ENCODE results near the gene F2RL2.

F2RL2 gene

GRCh38 chr5:76649140-76649539 is 25.9 kb upstream of the F2RL2 start:
- H3K9me3 Mint-ChIP-seq, result peaks cover 14% of the 10 kb centered on the region
- no peaks in the 10 kb centered on the region for H3K27me3 Mint-ChIP-seq
- DNase-seq (ENCODE audit: low spot score in 2 of 2) (no peak), ATAC-seq (replicated peaks; ENCODE audit: extremely low read depth, poor library complexity, severe bottlenecking) (no peak)
- peaks cover 52% of the 10 kb centered on the region for H3K36me3 Mint-ChIP-seq (ENCODE audit: insufficient read depth)
- H3K27ac Mint-ChIP-seq (ENCODE audit: low read depth), result peak overlapping the region; percentile 10
- no peaks in the 10 kb centered on the region for H3K4me1 Mint-ChIP-seq
- H3K4me3 Mint-ChIP-seq, result no peak overlapping the region

DNA sequence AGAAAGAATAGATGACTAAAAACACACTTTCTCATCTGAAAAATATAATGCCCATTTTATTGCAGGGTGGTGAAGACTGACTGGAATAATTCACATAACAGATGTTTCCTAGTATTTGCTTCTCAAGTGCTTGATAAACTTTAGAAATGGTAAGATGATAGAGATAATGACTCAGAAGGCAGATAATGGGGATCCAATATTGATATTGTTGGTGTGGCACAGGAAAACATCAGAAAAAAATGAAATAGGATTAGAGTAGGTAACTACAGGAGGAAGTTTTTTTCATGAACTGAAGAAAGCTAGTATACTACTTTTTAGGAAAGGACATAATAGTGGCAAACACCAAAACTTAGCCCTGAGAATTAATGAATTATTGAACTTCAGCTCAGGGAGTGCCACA is 20.2 kb upstream of the F2RL2 start:
- no peak overlapping the region for H3K4me3 Mint-ChIP-seq
- DNase-seq (ENCODE audit: low spot score in 2 of 2) (no peak), ATAC-seq (replicated peaks; ENCODE audit: extremely low read depth, poor library complexity, severe bottlenecking) (no peak)
- H3K27me3 Mint-ChIP-seq, result no peaks in the 10 kb centered on the region
- no peak overlapping the region for H3K27ac Mint-ChIP-seq (ENCODE audit: low read depth)
- H3K4me1 Mint-ChIP-seq, result peaks cover 14% of the 10 kb centered on the region
- H3K36me3 Mint-ChIP-seq (ENCODE audit: insufficient read depth), result peaks cover 58% of the 10 kb centered on the region
- H3K9me3 Mint-ChIP-seq, result peaks cover under 1% of the 10 kb centered on the region

DNA sequence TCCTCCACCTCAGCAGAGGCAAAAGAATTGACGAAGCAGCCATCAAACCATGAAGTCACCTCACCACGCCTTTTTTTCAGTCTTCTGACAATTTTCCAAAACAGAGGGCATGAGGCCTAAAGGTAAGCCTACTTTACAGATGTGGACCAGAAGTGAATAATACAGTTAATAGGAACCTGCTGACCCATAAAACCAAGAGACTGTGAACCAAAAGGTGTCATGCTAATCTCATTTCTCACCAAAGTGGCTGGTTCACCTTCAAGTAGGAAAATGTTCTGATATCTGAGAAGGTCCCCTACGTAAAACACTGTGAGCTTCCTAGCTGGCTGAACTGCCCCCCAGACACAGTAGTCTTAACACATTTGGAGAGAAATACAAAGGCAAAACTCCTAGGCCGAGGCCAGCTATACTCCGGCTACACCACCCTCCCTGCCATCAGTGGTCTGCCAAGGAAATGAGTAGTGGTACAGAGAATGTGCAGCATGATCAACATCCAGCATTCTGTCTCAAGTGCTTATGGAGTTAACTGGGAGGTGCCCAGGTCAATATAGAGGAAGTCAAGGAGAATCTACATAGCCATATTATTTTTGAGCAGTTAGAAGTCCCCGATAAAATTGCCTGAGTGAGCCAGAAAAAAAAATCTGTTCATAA is 19.3 kb upstream of the F2RL2 start:
- Mint-ChIP-seq H3K9me3 (no peaks in the 10 kb centered on the region), H3K27me3 (no peaks in the 10 kb centered on the region), H3K4me3 (no peak overlapping the region), H3K4me1 (peaks cover 15% of the 10 kb centered on the region), H3K36me3 (ENCODE audit: insufficient read depth) (peaks cover 56% of the 10 kb centered on the region), H3K27ac (ENCODE audit: low read depth) (no peak overlapping the region)
- ATAC-seq (replicated peaks; ENCODE audit: extremely low read depth, poor library complexity, severe bottlenecking) (no peak), DNase-seq (ENCODE audit: low spot score in 2 of 2) (no peak)

GRCh38 chr5:76641514-76642120 is 18.4 kb upstream of the F2RL2 start:
- Mint-ChIP-seq H3K4me1 (peaks cover 22% of the 10 kb centered on the region), H3K36me3 (ENCODE audit: insufficient read depth) (peaks cover 60% of the 10 kb centered on the region), H3K9me3 (no peaks in the 10 kb centered on the region), H3K27ac (ENCODE audit: low read depth) (no peak overlapping the region), H3K27me3 (no peaks in the 10 kb centered on the region), H3K4me3 (no peak overlapping the region)
- ATAC-seq (replicated peaks; ENCODE audit: extremely low read depth, poor library complexity, severe bottlenecking) (peak; percentile 68), DNase-seq (ENCODE audit: low spot score in 2 of 2) (peak; percentile 32 to 49)

GRCh38 chr5:76638479-76638878 is 15.3 kb upstream of the F2RL2 start:
- H3K4me3 Mint-ChIP-seq, result no peak overlapping the region
- no peaks in the 10 kb centered on the region for H3K27me3 Mint-ChIP-seq
- H3K36me3 Mint-ChIP-seq (ENCODE audit: insufficient read depth), result peaks cover 58% of the 10 kb centered on the region
- H3K4me1 Mint-ChIP-seq, result peaks cover 27% of the 10 kb centered on the region
- no peak for DNase-seq (ENCODE audit: low spot score in 2 of 2)
- no peak for ATAC-seq (replicated peaks; ENCODE audit: extremely low read depth, poor library complexity, severe bottlenecking)
- H3K27ac Mint-ChIP-seq (ENCODE audit: low read depth), result peak overlapping the region; percentile 42
- H3K9me3 Mint-ChIP-seq, result no peaks in the 10 kb centered on the region

GRCh38 chr5:76637490-76637889 is 14.3 kb upstream of the F2RL2 start:
- ATAC-seq (replicated peaks; ENCODE audit: extremely low read depth, poor library complexity, severe bottlenecking), result no peak
- Mint-ChIP-seq H3K9me3 (no peaks in the 10 kb centered on the region), H3K4me3 (no peak overlapping the region), H3K27ac (ENCODE audit: low read depth) (no peak overlapping the region), H3K36me3 (ENCODE audit: insufficient read depth) (peaks cover 56% of the 10 kb centered on the region), H3K4me1 (peaks cover 26% of the 10 kb centered on the region), H3K27me3 (no peaks in the 10 kb centered on the region)
- DNase-seq (ENCODE audit: low spot score in 2 of 2), result no peak

- Mint-ChIP-seq H3K4me3 (no peak overlapping the region), H3K36me3 (ENCODE audit: insufficient read depth) (peaks cover 49% of the 10 kb centered on the region), H3K9me3 (no peaks in the 10 kb centered on the region), H3K27me3 (no peaks in the 10 kb centered on the region), H3K4me1 (peaks cover 25% of the 10 kb centered on the region), H3K27ac (ENCODE audit: low read depth) (peak overlapping the region; percentile 62)
- no peak for DNase-seq (ENCODE audit: low spot score in 2 of 2)
- no peak for ATAC-seq (replicated peaks; ENCODE audit: extremely low read depth, poor library complexity, severe bottlenecking)
These were observed 11.5 kb upstream of the F2RL2 start for GRCh38 chr5:76634661-76635060.

GRCh38 chr5:76626738-76627137 is 3.5 kb upstream of the F2RL2 start:
- Mint-ChIP-seq H3K27ac (ENCODE audit: low read depth) (peak overlapping the region; percentile 79), H3K36me3 (ENCODE audit: insufficient read depth) (peaks cover 45% of the 10 kb centered on the region)

GRCh38 chr5:76625087-76625815 is 2.0 kb upstream of the F2RL2 start:
- H3K36me3 Mint-ChIP-seq (ENCODE audit: insufficient read depth), result peaks cover 42% of the 10 kb centered on the region
- DNase-seq (ENCODE audit: low spot score in 2 of 2) (no peak), ATAC-seq (replicated peaks; ENCODE audit: extremely low read depth, poor library complexity, severe bottlenecking) (no peak)
- peak overlapping the region; percentile 24 for H3K27ac Mint-ChIP-seq (ENCODE audit: low read depth)
- peaks cover 42% of the 10 kb centered on the region for H3K4me1 Mint-ChIP-seq
- H3K4me3 Mint-ChIP-seq, result peak overlapping the region; percentile 0
- no peaks in the 10 kb centered on the region for H3K27me3 Mint-ChIP-seq
- no peaks in the 10 kb centered on the region for H3K9me3 Mint-ChIP-seq

More at GRCh38 chr5:76626738-76627137, 3.5 kb upstream of the F2RL2 start:
- Mint-ChIP-seq H3K27me3 (no peaks in the 10 kb centered on the region), H3K4me3 (peak overlapping the region; percentile 9), H3K4me1 (peaks cover 38% of the 10 kb centered on the region), H3K9me3 (no peaks in the 10 kb centered on the region)
- DNase-seq (ENCODE audit: low spot score in 2 of 2) (peak in 1 of 2 donors; percentile 10), ATAC-seq (replicated peaks; ENCODE audit: extremely low read depth, poor library complexity, severe bottlenecking) (peak; percentile 91)

DNA sequence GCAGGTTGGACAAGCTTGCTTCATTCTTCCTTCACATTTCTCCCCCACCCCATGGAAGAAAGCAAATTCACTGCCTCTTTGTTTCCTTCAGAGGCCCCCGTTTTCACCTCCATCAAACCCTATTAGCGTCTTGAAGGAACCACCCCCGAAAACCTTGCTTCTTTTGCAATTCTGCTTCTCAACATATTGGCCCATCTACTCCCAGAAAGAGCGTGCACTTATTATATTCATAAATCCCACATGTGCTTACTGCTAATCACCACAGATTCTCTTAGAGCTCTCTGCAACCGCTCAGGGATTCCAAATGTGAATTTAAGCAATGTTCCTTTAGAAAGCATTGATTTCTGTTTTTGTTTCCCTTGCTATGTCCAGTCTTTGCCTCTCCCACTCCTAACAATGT is 1.1 kb downstream of the F2RL2 start:
- Mint-ChIP-seq H3K4me1 (peaks cover 41% of the 10 kb centered on the region), H3K27me3 (no peaks in the 10 kb centered on the region), H3K36me3 (ENCODE audit: insufficient read depth) (peaks cover 39% of the 10 kb centered on the region), H3K4me3 (no peak overlapping the region), H3K27ac (ENCODE audit: low read depth) (peak overlapping the region; percentile 58), H3K9me3 (no peaks in the 10 kb centered on the region)
- DNase-seq (ENCODE audit: low spot score in 2 of 2) (no peak), ATAC-seq (replicated peaks; ENCODE audit: extremely low read depth, poor library complexity, severe bottlenecking) (no peak)

GRCh38 chr5:76620166-76620565 is 3.0 kb downstream of the F2RL2 start:
- H3K27ac Mint-ChIP-seq (ENCODE audit: low read depth), result peak overlapping the region; percentile 3
- H3K27me3 Mint-ChIP-seq, result no peaks in the 10 kb centered on the region
- H3K4me1 Mint-ChIP-seq, result peaks cover 23% of the 10 kb centered on the region
- DNase-seq (ENCODE audit: low spot score in 2 of 2) (no peak), ATAC-seq (replicated peaks; ENCODE audit: extremely low read depth, poor library complexity, severe bottlenecking) (no peak)
- no peak overlapping the region for H3K4me3 Mint-ChIP-seq
- H3K36me3 Mint-ChIP-seq (ENCODE audit: insufficient read depth), result peaks cover 35% of the 10 kb centered on the region
- no peaks in the 10 kb centered on the region for H3K9me3 Mint-ChIP-seq

DNA sequence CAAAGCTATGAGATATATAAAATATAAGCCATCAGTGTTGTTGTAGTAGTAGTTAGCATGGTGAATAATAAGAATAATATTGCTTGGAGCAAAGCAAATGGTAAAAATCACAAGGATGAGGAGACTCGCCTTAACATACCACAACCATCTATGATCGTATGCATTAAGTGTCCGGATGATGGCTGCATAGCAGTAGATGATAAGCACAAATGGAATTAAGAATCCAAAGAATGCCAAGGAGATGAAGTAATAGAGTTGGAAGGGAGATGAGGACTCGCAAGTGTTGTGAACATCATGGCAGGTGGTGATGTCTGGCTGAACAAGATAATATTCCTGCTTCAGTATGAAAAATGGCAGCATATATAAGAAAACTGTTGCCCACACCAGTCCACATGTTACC is 5.5 kb downstream of the F2RL2 start:
- Mint-ChIP-seq H3K9me3 (no peaks in the 10 kb centered on the region), H3K4me3 (no peak overlapping the region), H3K27me3 (no peaks in the 10 kb centered on the region), H3K27ac (ENCODE audit: low read depth) (no peak overlapping the region), H3K36me3 (ENCODE audit: insufficient read depth) (peaks cover 24% of the 10 kb centered on the region), H3K4me1 (peaks cover 21% of the 10 kb centered on the region)
- ATAC-seq (replicated peaks; ENCODE audit: extremely low read depth, poor library complexity, severe bottlenecking) (no peak), DNase-seq (ENCODE audit: low spot score in 2 of 2) (no peak)

GRCh38 chr5:76617229-76617628 is 6.0 kb downstream of the F2RL2 start:
- Mint-ChIP-seq H3K4me3 (no peak overlapping the region), H3K36me3 (ENCODE audit: insufficient read depth) (peaks cover 26% of the 10 kb centered on the region), H3K27ac (ENCODE audit: low read depth) (no peak overlapping the region), H3K4me1 (peaks cover 20% of the 10 kb centered on the region), H3K9me3 (no peaks in the 10 kb centered on the region), H3K27me3 (no peaks in the 10 kb centered on the region)
- DNase-seq (ENCODE audit: low spot score in 2 of 2) (no peak), ATAC-seq (replicated peaks; ENCODE audit: extremely low read depth, poor library complexity, severe bottlenecking) (no peak)

Data from central memory CD8-positive, alpha-beta T cell (primary cell).